Measurements from ENCODE around the gene RRAD.

- TF ChIP-seq, protein P1, sequence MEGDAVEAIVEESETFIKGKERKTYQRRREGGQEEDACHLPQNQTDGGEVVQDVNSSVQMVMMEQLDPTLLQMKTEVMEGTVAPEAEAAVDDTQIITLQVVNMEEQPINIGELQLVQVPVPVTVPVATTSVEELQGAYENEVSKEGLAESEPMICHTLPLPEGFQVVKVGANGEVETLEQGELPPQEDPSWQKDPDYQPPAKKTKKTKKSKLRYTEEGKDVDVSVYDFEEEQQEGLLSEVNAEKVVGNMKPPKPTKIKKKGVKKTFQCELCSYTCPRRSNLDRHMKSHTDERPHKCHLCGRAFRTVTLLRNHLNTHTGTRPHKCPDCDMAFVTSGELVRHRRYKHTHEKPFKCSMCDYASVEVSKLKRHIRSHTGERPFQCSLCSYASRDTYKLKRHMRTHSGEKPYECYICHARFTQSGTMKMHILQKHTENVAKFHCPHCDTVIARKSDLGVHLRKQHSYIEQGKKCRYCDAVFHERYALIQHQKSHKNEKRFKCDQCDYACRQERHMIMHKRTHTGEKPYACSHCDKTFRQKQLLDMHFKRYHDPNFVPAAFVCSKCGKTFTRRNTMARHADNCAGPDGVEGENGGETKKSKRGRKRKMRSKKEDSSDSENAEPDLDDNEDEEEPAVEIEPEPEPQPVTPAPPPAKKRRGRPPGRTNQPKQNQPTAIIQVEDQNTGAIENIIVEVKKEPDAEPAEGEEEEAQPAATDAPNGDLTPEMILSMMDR (conservative IDR thresholded peaks at IDR 0.05; ENCODE audit: low read depth, low read length) = no peak
- TF ChIP-seq ELK1 (IDR thresholded peaks at IDR 0.05; ENCODE audit: borderline replicate concordance, low read depth, low read length) (no peak), POLR2A (IDR thresholded peaks at IDR 0.05; ENCODE audit: low read depth, low read length) (no peak), NFE2L2 (IDR thresholded peaks at IDR 0.05; ENCODE audit: low read depth, low read length) (no peak), FOS (IDR thresholded peaks at IDR 0.05; ENCODE audit: low read depth, low read length) (no peak), MAZ (IDR thresholded peaks at IDR 0.05; ENCODE audit: borderline replicate concordance, low read depth, low read length) (no peak), MXI1 (IDR thresholded peaks at IDR 0.05; ENCODE audit: borderline replicate concordance, low read depth, low read length) (no peak), SMC3 (IDR thresholded peaks at IDR 0.05; ENCODE audit: low read depth, low read length) (no peak), RFX5 (IDR thresholded peaks at IDR 0.05; ENCODE audit: low read depth, low read length) (no peak), RAD21 (IDR thresholded peaks at IDR 0.05; ENCODE audit: low read length) (no peak)
- TF ChIP-seq, protein P2, sequence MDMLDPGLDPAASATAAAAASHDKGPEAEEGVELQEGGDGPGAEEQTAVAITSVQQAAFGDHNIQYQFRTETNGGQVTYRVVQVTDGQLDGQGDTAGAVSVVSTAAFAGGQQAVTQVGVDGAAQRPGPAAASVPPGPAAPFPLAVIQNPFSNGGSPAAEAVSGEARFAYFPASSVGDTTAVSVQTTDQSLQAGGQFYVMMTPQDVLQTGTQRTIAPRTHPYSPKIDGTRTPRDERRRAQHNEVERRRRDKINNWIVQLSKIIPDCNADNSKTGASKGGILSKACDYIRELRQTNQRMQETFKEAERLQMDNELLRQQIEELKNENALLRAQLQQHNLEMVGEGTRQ (IDR thresholded peaks at IDR 0.05; ENCODE audit: low read depth, low read length) = no peak
Measured at GRCh38 chr16:66895999-66896398, 29.3 kb downstream of the RRAD start.

Measured in IMR-90 (cell line).